Parathyroid adenoma (tissue), 2 donors: Measurements from ENCODE around the gene LARGE1.

Experiments
- H2AFZ ChIP-seq: fragments of 300-600 bp; sonication (generic); one replicate; pipeline ENCODE4 v1.7.0; 2017; ENCODE audit warnings: antibody characterized with exemption, mild to moderate bottlenecking
- H3K27ac ChIP-seq: fragments of 300-600 bp; sonication (generic); one replicate; pipeline ENCODE4 v1.7.0; 2017
- H3K27me3 ChIP-seq: fragments of 300-600 bp; sonication (generic); one replicate; pipeline ENCODE4 v1.7.0; 2017; ENCODE audit warnings: low read length; ENCODE audit not compliant: control insufficient read depth, insufficient read depth
- H3K36me3 ChIP-seq: fragments of 300-600 bp; sonication (generic); one replicate; pipeline ENCODE4 v1.7.0; 2017; ENCODE audit warnings: low read length; ENCODE audit not compliant: control insufficient read depth, insufficient read depth
- H3K4me1 ChIP-seq: fragments of 300-600 bp; sonication (generic); one replicate; pipeline ENCODE4 v1.7.0; 2017; ENCODE audit warnings: control low read depth
- H3K4me2 ChIP-seq: fragments of 300-600 bp; sonication (generic); one replicate; pipeline ENCODE4 v1.7.0; 2017; ENCODE audit warnings: low read length
- H3K4me3 ChIP-seq: fragments of 300-600 bp; sonication (generic); one replicate; pipeline ENCODE4 v1.7.0; 2017; ENCODE audit warnings: low read depth, low read length
- H3K79me2 ChIP-seq: fragments of 300-600 bp; sonication (generic); one replicate; pipeline ENCODE4 v1.7.0; 2017; ENCODE audit warnings: control low read depth
- H3K9ac ChIP-seq: fragments of 300-600 bp; sonication (generic); one replicate; pipeline ENCODE4 v1.7.0; 2017; ENCODE audit warnings: mild to moderate bottlenecking
- H3K9me3 ChIP-seq: fragments of 300-600 bp; sonication (generic); one replicate; pipeline ENCODE4 v1.7.0; 2017; ENCODE audit warnings: low read length; ENCODE audit not compliant: control insufficient read depth
- CTCF ChIP-seq: fragments of 300-600 bp; sonication (generic); IDR thresholded peaks from one replicate; pipeline ENCODE4 v1.7.0; 2017; ENCODE audit warnings: antibody characterized with exemption, mild to moderate bottlenecking
- donor health status: primary hyperparathyroidism.

LARGE1 gene

GRCh38 chr22:33391298-33391697 lies 529.0 kb downstream of the LARGE1 start:
- Histone ChIP-seq H3K36me3 (no peaks in the 10 kb centered on the region), H2AFZ (no peak overlapping the region), H3K4me2 (no peak overlapping the region), H3K4me1 (no peaks in the 10 kb centered on the region), H3K9me3 (no peaks in the 10 kb centered on the region), H3K27me3 (no peaks in the 10 kb centered on the region), H3K79me2 (no peaks in the 10 kb centered on the region), H3K4me3 (no peak overlapping the region), H3K27ac (no peak overlapping the region), H3K9ac (no peak overlapping the region)
- TF ChIP-seq CTCF, result no peak

- TF ChIP-seq CTCF, result no peak
- Histone ChIP-seq H2AFZ (no peak overlapping the region), H3K4me1 (no peaks in the 10 kb centered on the region), H3K27ac (no peak overlapping the region), H3K9ac (no peak overlapping the region), H3K27me3 (no peaks in the 10 kb centered on the region), H3K4me3 (no peak overlapping the region), H3K36me3 (no peaks in the 10 kb centered on the region), H3K9me3 (no peaks in the 10 kb centered on the region), H3K4me2 (no peak overlapping the region), H3K79me2 (no peaks in the 10 kb centered on the region)
These were observed 530.3 kb downstream of the LARGE1 start for GRCh38 chr22:33389936-33390335.

- no peak overlapping the region for H3K4me2 ChIP-seq
- H3K4me1 ChIP-seq, result no peaks in the 10 kb centered on the region
- H2AFZ ChIP-seq, result no peak overlapping the region
- H3K9ac ChIP-seq, result no peak overlapping the region
- no peak overlapping the region for H3K4me3 ChIP-seq
- no peaks in the 10 kb centered on the region for H3K36me3 ChIP-seq
- no peaks in the 10 kb centered on the region for H3K9me3 ChIP-seq
- no peak for TF ChIP-seq CTCF
- H3K27ac ChIP-seq, result no peak overlapping the region
- no peaks in the 10 kb centered on the region for H3K27me3 ChIP-seq
- H3K79me2 ChIP-seq, result no peaks in the 10 kb centered on the region
These were observed 534.0 kb downstream of the LARGE1 start for GRCh38 chr22:33386270-33386669.

GRCh38 chr22:33385611-33386010 lies 534.7 kb downstream of the LARGE1 start:
- no peak for TF ChIP-seq CTCF
- no peak overlapping the region for H3K4me2 ChIP-seq
- no peak overlapping the region for H2AFZ ChIP-seq
- H3K4me1 ChIP-seq, result no peaks in the 10 kb centered on the region
- H3K9me3 ChIP-seq, result no peaks in the 10 kb centered on the region
- H3K4me3 ChIP-seq, result no peak overlapping the region
- no peaks in the 10 kb centered on the region for H3K27me3 ChIP-seq
- H3K79me2 ChIP-seq, result no peaks in the 10 kb centered on the region
- no peaks in the 10 kb centered on the region for H3K36me3 ChIP-seq
- H3K9ac ChIP-seq, result no peak overlapping the region
- H3K27ac ChIP-seq, result no peak overlapping the region

- no peak for TF ChIP-seq CTCF
- Histone ChIP-seq H3K79me2 (no peaks in the 10 kb centered on the region), H3K4me3 (no peak overlapping the region), H3K27me3 (no peaks in the 10 kb centered on the region), H3K9me3 (no peaks in the 10 kb centered on the region), H3K4me2 (no peak overlapping the region), H2AFZ (no peak overlapping the region), H3K36me3 (no peaks in the 10 kb centered on the region), H3K4me1 (no peaks in the 10 kb centered on the region), H3K9ac (no peak overlapping the region), H3K27ac (no peak overlapping the region)
These were observed 537.8 kb downstream of the LARGE1 start for GRCh38 chr22:33382436-33382835.
